ENCODE data around the gene ZNF532.

The ZNF532 gene

DNA sequence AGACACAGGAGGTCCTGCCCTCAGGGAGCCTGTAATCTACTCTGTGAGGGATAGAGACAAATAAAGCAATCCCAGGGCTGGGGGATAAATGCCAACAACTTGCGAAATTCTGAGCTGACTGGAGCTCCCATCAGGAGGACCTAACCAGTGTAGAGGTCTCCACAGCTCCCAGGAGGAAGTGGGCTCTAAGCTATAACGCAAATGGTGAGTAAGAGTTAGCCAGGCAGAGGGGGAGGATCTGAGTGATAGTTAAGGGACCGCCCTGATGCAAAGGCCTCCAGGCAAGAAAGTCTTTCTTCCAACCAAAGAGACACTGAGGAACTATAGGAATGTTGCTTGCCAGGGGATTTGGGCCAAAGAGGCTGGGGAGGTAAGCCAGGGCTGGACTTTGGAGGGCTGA is 16.0 kb upstream of the ZNF532 start:
- TF ChIP-seq POLR2AphosphoS5 (IDR thresholded peaks at IDR 0.05; ENCODE audit: low read depth, low read length) (no peak), FOXP2 (optimal IDR thresholded peaks at IDR 0.05; ENCODE audit: borderline replicate concordance, extremely low read depth, extremely low read length, insufficient read depth) (no peak), TAF1 (IDR thresholded peaks at IDR 0.05; ENCODE audit: borderline replicate concordance, insufficient read depth, low read length) (no peak), SIN3A (IDR thresholded peaks at IDR 0.05; ENCODE audit: borderline replicate concordance, insufficient read depth, low read length) (no peak)
- TF ChIP-seq, protein P1, sequence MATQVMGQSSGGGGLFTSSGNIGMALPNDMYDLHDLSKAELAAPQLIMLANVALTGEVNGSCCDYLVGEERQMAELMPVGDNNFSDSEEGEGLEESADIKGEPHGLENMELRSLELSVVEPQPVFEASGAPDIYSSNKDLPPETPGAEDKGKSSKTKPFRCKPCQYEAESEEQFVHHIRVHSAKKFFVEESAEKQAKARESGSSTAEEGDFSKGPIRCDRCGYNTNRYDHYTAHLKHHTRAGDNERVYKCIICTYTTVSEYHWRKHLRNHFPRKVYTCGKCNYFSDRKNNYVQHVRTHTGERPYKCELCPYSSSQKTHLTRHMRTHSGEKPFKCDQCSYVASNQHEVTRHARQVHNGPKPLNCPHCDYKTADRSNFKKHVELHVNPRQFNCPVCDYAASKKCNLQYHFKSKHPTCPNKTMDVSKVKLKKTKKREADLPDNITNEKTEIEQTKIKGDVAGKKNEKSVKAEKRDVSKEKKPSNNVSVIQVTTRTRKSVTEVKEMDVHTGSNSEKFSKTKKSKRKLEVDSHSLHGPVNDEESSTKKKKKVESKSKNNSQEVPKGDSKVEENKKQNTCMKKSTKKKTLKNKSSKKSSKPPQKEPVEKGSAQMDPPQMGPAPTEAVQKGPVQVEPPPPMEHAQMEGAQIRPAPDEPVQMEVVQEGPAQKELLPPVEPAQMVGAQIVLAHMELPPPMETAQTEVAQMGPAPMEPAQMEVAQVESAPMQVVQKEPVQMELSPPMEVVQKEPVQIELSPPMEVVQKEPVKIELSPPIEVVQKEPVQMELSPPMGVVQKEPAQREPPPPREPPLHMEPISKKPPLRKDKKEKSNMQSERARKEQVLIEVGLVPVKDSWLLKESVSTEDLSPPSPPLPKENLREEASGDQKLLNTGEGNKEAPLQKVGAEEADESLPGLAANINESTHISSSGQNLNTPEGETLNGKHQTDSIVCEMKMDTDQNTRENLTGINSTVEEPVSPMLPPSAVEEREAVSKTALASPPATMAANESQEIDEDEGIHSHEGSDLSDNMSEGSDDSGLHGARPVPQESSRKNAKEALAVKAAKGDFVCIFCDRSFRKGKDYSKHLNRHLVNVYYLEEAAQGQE (IDR thresholded peaks at IDR 0.05; ENCODE audit: insufficient read depth in 1 of 2, low read depth in 2 of 2, low read length in 2 of 2), result no peak

DNA sequence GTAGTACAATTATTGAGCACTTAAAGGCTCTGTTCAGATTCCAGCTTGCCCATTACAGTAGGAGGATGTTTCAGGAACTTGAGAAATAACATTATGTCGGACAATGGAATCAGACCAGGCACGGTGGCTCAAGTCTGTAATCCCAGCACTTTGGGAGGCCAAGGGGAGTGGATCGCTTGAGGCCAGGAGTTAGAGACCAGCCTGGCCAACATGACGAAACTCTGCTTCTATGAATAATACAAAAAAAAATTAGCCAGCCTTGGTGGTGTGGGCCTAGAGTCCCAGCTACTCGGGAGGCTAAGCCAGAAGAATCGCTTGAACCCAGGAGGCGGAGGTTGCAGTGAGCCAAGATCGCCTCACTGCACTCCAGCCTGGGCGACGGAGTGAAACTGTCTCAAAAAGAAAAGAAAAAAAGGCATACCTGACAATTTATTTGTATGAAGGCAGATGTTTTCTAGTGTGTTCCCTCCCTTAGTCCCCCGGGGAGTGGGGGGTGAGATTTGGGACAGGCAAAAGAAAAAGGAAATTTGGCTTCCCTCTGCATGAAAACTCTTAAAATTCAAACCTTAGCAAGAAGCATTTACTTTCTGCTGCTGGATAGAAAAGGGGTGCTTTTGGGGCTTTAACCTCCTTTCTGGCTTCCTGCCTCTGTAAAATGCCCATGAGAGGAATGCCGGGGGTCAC is 13.7 kb upstream of the ZNF532 start:
- TF ChIP-seq FOXP2 (optimal IDR thresholded peaks at IDR 0.05; ENCODE audit: borderline replicate concordance, extremely low read depth, extremely low read length, insufficient read depth) (no peak), TAF1 (IDR thresholded peaks at IDR 0.05; ENCODE audit: borderline replicate concordance, insufficient read depth, low read length) (no peak), POLR2AphosphoS5 (IDR thresholded peaks at IDR 0.05; ENCODE audit: low read depth, low read length) (no peak), SIN3A (IDR thresholded peaks at IDR 0.05; ENCODE audit: borderline replicate concordance, insufficient read depth, low read length) (no peak)
- TF ChIP-seq, protein P1 (IDR thresholded peaks at IDR 0.05; ENCODE audit: insufficient read depth in 1 of 2, low read depth in 2 of 2, low read length in 2 of 2), result no peak

DNA sequence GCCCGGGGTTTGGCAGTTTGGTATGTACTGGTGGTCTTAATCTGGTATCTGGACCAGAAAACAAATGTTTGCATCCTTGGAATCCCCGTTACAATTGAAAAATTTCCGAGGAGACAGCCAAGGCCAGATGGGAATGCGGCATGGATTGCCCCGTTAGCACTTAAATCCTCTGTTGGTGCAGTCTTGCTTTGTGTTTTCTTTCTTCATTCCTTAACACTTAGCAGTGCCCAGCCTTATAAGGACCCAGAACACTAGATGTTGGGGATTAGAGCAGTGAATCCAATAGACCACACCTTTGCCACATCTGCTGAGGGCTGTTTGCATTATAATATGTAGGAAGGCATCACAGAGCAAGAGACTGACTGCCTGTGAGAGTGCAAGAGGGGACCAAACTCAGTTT is 12.8 kb upstream of the ZNF532 start:
- TF ChIP-seq SIN3A (IDR thresholded peaks at IDR 0.05; ENCODE audit: borderline replicate concordance, insufficient read depth, low read length) (no peak), TAF1 (IDR thresholded peaks at IDR 0.05; ENCODE audit: borderline replicate concordance, insufficient read depth, low read length) (no peak), FOXP2 (optimal IDR thresholded peaks at IDR 0.05; ENCODE audit: borderline replicate concordance, extremely low read depth, extremely low read length, insufficient read depth) (no peak), POLR2AphosphoS5 (IDR thresholded peaks at IDR 0.05; ENCODE audit: low read depth, low read length) (no peak)
- TF ChIP-seq, protein P1 (IDR thresholded peaks at IDR 0.05; ENCODE audit: insufficient read depth in 1 of 2, low read depth in 2 of 2, low read length in 2 of 2), result no peak

DNA sequence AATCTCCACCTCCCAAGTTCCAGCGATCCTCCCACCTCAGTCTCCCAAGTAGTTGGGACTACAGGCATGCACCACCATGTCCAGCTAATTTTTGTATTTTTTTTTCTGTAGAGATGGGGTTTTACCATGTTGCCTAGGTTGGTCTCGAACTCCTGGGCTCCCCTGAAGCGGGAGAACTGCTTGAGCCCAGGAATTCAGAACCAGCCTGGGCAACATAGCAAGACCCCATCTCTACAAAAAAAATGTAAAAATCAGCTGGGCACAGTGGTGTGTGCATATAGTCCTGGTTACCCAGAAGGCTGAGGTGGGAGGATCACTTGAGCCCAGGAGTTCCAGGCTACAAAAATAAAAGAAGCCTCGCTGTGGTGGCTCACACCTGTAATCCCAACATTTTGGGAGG is 12.0 kb upstream of the ZNF532 start:
- TF ChIP-seq POLR2AphosphoS5 (IDR thresholded peaks at IDR 0.05; ENCODE audit: low read depth, low read length), result no peak
- no peak for TF ChIP-seq FOXP2 (optimal IDR thresholded peaks at IDR 0.05; ENCODE audit: borderline replicate concordance, extremely low read depth, extremely low read length, insufficient read depth)
- TF ChIP-seq SIN3A (IDR thresholded peaks at IDR 0.05; ENCODE audit: borderline replicate concordance, insufficient read depth, low read length), result no peak
- TF ChIP-seq, protein P1 (IDR thresholded peaks at IDR 0.05; ENCODE audit: insufficient read depth in 1 of 2, low read depth in 2 of 2, low read length in 2 of 2), result no peak
- TF ChIP-seq TAF1 (IDR thresholded peaks at IDR 0.05; ENCODE audit: borderline replicate concordance, insufficient read depth, low read length), result no peak
